C4-2B (cell line): Measurements from ENCODE around the gene RAB6A.
"Not testable (repeated sequence)": the region's sequence is repeated elsewhere in the genome, so short reads cannot be mapped to it uniquely, and the experiment has no call there.

Source experiments
- H3K27ac ChIP-seq: fragments of 450-650 bp; 2 replicates; pipeline ENCODE4 v1.5.1; 2017
- CTCF ChIP-seq: fragments of 450-650 bp; conservative IDR thresholded peaks from 2 replicates; pipeline ENCODE4 v1.5.1; 2017; ENCODE audit warnings: mild to moderate bottlenecking
- ZFX ChIP-seq: fragments of 450-650 bp; IDR thresholded peaks from 2 replicates; pipeline ENCODE4 v1.6.1; 2017

Gene RAB6A

GRCh38 chr11:73752216-73752867 is 8.5 kb downstream of the RAB6A start:
- TF ChIP-seq CTCF = no peak
- no peak for TF ChIP-seq ZFX
- H3K27ac ChIP-seq = no peak overlapping the region

- H3K27ac ChIP-seq = not testable (repeated sequence)
Observed at GRCh38 chr11:73750862-73751261, 10.0 kb downstream of the RAB6A start.

GRCh38 chr11:73750228-73750627 is 10.6 kb downstream of the RAB6A start:
- H3K27ac ChIP-seq = no peak overlapping the region
- TF ChIP-seq ZFX = no peak
- TF ChIP-seq CTCF = no peak

GRCh38 chr11:73749118-73749517 is 11.8 kb downstream of the RAB6A start:
- TF ChIP-seq CTCF = no peak
- no peak for TF ChIP-seq ZFX
- no peak overlapping the region for H3K27ac ChIP-seq

- TF ChIP-seq ZFX (no peak), CTCF (no peak)
- no peak overlapping the region for H3K27ac ChIP-seq
Observed at GRCh38 chr11:73748300-73748699, 12.6 kb downstream of the RAB6A start.

- H3K27ac ChIP-seq = no peak overlapping the region
- TF ChIP-seq ZFX (no peak), CTCF (no peak)
Observed at GRCh38 chr11:73747762-73748161, 13.1 kb downstream of the RAB6A start.

GRCh38 chr11:73746701-73747100 is 14.2 kb downstream of the RAB6A start:
- H3K27ac ChIP-seq = no peak overlapping the region
- TF ChIP-seq ZFX = no peak
- TF ChIP-seq CTCF = no peak

- TF ChIP-seq ZFX (no peak), CTCF (no peak)
- no peak overlapping the region for H3K27ac ChIP-seq
Observed at GRCh38 chr11:73743045-73743444, 17.8 kb downstream of the RAB6A start.

GRCh38 chr11:73735959-73736358 is 24.9 kb downstream of the RAB6A start:
- H3K27ac ChIP-seq = not testable (repeated sequence)
